ENCODE measurements around the gene TATDN2.

TATDN2 gene

DNA sequence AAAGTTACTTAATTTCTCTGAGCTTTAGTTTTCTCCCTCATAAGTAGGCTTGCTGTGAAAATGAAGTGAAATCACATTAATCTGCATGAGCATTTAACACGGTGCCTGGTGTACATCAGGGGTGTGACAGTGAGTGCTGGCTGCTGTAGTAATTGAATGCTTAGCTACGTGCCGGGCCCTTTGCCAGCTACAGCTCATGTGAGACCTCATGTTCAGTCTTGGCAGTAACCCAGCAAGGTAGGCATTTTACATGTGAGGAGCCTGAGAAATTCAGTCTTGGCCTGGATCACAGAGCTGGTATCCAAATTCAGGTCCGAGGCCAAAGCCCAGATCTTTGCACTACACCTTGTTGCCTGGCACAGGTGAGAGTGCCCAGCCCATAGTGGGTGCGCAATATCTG lies 35.4 kb downstream of the TATDN2 start:
- Histone ChIP-seq H3K36me3 (ENCODE audit: insufficient read depth, low read length) (peaks cover 37% of the 10 kb centered on the region), H3K4me3 (ENCODE audit: low read length) (no peak overlapping the region), H3K27me3 (ENCODE audit: insufficient read depth, low read length) (no peaks in the 10 kb centered on the region), H2AFZ (ENCODE audit: low read depth, low read length) (no peak overlapping the region), H3K9me3 (ENCODE audit: low read length) (no peaks in the 10 kb centered on the region), H3K4me1 (ENCODE audit: insufficient read depth, low read length) (peaks cover 6% of the 10 kb centered on the region)

DNA sequence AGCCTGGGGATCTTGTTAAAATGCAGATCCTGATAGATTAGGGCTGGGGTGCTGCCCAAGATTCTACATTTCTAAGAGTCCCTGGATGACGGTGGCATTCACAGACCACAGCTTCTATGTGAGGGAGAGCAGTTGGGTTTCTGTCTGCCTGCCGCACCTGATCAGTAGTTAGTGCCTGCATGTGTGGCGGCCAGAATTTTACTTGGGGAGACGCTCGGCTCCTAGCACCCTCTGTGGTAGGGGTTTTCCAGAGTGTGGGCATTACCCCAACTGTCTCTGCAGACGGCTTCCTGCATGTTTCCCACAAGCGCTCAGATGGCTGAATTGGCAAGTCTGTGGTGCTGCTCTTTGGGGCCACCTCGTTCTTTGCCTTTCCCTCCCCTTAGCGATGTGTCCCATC lies 36.2 kb downstream of the TATDN2 start:
- Histone ChIP-seq H2AFZ (ENCODE audit: low read depth, low read length) (no peak overlapping the region), H3K9me3 (ENCODE audit: low read length) (no peaks in the 10 kb centered on the region), H3K27me3 (ENCODE audit: insufficient read depth, low read length) (no peaks in the 10 kb centered on the region), H3K36me3 (ENCODE audit: insufficient read depth, low read length) (peaks cover 28% of the 10 kb centered on the region), H3K4me1 (ENCODE audit: insufficient read depth, low read length) (peaks cover 6% of the 10 kb centered on the region), H3K4me3 (ENCODE audit: low read length) (no peak overlapping the region)

DNA sequence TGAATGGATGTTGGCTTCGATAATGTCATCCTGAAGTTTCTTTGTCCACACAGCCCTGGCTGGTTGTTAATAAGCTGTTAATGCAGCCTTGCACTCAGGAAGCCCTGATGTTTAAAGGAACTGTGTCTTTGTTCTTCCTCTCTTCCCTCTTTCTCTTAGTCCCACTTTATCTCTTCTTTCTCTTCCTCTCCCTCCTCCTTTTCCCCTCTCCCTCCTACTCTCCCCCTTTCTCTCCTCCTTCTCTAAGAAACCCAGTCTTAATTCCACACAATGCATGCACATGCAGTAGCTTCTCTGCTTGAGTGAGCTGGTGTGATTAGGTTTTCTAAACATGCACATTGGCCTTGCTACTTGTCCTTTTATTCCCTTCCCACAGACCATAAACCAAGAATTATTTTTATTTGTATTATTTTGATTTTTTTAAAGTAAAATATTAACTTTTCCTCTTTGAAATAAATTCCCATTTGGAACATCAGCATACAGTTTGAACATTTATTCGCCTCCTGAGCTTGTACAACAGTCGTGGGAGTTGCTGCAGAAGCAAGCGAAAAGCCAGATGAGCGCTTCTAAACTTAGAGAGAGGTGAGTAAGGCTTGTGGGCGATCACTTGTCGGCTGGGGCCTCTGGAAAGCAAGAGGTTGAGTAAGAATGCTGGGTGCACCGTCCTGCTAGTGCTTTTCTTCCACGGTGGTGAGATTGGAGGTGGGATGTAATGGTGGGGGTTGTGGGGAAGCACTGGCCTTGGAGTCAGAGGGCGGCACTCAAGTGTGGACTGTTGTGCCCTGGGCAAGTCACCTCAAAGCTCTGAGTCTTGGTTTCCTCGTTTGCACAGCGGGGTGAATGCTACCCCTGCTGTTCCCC lies 37.2 kb downstream of the TATDN2 start:
- Histone ChIP-seq H3K36me3 (ENCODE audit: insufficient read depth, low read length) (peaks cover 18% of the 10 kb centered on the region), H3K27me3 (ENCODE audit: insufficient read depth, low read length) (no peaks in the 10 kb centered on the region), H3K4me3 (ENCODE audit: low read length) (no peak overlapping the region), H2AFZ (ENCODE audit: low read depth, low read length) (no peak overlapping the region), H3K9me3 (ENCODE audit: low read length) (no peaks in the 10 kb centered on the region), H3K4me1 (ENCODE audit: insufficient read depth, low read length) (peaks cover 6% of the 10 kb centered on the region)

DNA sequence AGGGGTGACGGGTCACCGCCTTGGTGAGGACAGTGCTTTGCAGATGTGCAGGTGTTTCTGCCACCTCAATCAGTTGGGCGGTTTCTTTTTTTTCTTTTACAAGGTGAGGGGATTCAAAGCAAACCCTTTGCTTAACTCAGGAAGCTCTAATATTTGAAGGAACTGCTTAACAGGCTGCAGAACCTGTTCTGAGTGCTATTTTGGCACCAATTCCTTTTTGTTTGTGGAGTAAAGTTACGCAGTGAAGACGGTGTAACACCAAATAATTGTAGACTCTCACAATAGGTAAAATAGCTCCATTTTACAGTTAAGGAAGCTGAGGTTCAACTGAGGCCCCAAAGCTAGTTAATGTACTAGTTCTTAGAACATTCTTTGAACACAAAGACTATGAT lies 37.9 kb downstream of the TATDN2 start:
- Histone ChIP-seq H3K4me3 (ENCODE audit: low read length) (no peak overlapping the region), H3K36me3 (ENCODE audit: insufficient read depth, low read length) (peaks cover 14% of the 10 kb centered on the region), H3K9me3 (ENCODE audit: low read length) (no peaks in the 10 kb centered on the region), H2AFZ (ENCODE audit: low read depth, low read length) (no peak overlapping the region), H3K4me1 (ENCODE audit: insufficient read depth, low read length) (peaks cover 6% of the 10 kb centered on the region), H3K27me3 (ENCODE audit: insufficient read depth, low read length) (no peaks in the 10 kb centered on the region)

DNA sequence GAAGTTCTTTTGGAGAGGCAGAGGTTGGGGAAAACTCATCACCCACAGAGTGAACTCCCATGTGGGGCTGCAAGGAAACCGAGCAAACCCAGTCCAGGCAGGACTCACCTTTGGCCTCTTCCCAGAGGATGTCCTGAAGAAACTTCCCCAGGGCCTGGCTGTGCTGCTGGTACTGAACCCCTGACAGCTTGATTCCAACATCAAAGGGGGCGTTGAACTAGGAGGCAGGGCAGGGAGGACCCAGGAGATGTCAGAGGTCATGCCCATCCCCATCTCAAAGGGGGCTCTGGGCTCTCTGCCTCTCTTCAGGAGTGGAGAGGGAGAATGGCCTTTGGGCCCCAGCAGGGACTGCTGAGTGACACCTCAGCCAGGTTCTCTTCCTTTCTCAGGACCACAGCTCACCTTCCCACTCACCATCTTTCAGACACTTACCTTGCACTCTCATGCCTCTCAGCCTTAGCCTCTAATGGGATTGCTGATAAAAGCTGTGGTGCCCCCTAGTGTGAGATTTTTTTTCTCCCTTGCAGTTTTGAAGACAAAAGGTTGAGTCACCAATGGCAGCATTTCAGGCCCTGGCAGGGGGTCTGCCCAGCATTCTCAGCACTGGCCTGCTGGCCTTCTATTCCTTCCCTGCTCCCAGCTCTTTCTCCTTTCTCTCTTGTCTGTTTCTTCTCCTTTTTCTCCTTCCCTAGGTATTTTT lies 38.5 kb downstream of the TATDN2 start:
- H3K36me3 ChIP-seq (ENCODE audit: insufficient read depth, low read length) = peaks cover 18% of the 10 kb centered on the region

DNA sequence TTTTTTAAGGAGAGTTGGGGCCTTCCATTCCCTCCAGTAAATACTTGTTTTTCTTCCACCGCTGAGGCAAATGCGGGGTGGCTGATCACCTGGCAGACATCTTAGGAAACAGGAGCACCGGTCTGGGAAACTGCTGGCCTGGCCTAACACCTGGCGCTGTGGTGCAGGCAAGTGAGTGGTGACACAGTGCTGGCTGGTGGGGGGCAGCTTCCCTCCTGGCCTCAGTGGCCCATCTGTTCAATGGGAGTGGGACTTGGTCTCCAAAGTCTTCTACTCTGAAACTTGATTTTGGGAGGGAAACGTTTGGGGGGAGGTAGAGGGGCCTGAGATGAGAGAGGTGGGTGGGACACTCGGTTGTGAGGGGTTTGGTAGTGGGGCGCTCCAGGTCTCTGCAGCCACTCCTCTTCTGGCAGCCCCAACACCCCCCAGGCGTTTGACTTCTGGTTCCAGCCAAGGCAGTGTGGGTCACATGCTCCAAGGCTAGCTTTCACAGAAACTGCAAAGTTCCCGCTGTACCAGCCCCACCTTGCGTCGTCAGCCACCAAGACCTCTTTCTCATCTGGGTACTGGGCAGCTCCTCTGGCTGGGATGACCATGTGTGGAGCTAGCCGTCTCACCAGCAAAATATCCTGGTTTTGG lies 39.8 kb downstream of the TATDN2 start:
- Histone ChIP-seq H3K36me3 (ENCODE audit: insufficient read depth, low read length) (peaks cover 18% of the 10 kb centered on the region), H3K4me1 (ENCODE audit: insufficient read depth, low read length) (peaks cover 6% of the 10 kb centered on the region), H2AFZ (ENCODE audit: low read depth, low read length) (no peak overlapping the region)

More for the DNA sequence above, 38.5 kb downstream of the TATDN2 start:
- Histone ChIP-seq H2AFZ (ENCODE audit: low read depth, low read length) (no peak overlapping the region), H3K4me1 (ENCODE audit: insufficient read depth, low read length) (peaks cover 6% of the 10 kb centered on the region), H3K9me3 (ENCODE audit: low read length) (no peaks in the 10 kb centered on the region), H3K27me3 (ENCODE audit: insufficient read depth, low read length) (no peaks in the 10 kb centered on the region), H3K4me3 (ENCODE audit: low read length) (no peak overlapping the region)

DNA sequence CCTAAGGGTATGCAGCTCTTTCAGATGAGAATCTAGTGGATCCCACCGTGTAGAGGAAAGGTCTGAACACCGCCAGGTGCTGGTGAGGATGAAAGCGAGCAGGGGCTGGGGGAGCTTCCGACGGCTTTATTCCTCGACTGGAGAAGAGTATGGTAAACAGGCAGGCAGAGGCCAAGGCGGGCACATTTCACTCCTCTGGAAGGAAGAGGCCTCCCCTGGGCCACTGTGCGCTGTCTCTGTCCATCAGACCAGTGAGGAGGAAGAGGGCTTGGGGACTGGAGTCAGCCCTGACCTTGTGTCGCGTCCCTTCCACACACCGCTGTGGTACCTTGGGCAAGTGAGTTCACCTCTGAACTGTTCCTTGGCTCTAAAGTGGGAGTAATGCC lies 40.3 kb downstream of the TATDN2 start:
- Histone ChIP-seq H3K36me3 (ENCODE audit: insufficient read depth, low read length) (peaks cover 16% of the 10 kb centered on the region), H3K4me1 (ENCODE audit: insufficient read depth, low read length) (peaks cover 6% of the 10 kb centered on the region), H3K4me3 (ENCODE audit: low read length) (no peak overlapping the region), H2AFZ (ENCODE audit: low read depth, low read length) (no peak overlapping the region), H3K27me3 (ENCODE audit: insufficient read depth, low read length) (no peaks in the 10 kb centered on the region), H3K9me3 (ENCODE audit: low read length) (no peaks in the 10 kb centered on the region)

More for the DNA sequence above, 39.8 kb downstream of the TATDN2 start:
- Histone ChIP-seq H3K27me3 (ENCODE audit: insufficient read depth, low read length) (no peaks in the 10 kb centered on the region), H3K4me3 (ENCODE audit: low read length) (no peak overlapping the region), H3K9me3 (ENCODE audit: low read length) (no peaks in the 10 kb centered on the region)

DNA sequence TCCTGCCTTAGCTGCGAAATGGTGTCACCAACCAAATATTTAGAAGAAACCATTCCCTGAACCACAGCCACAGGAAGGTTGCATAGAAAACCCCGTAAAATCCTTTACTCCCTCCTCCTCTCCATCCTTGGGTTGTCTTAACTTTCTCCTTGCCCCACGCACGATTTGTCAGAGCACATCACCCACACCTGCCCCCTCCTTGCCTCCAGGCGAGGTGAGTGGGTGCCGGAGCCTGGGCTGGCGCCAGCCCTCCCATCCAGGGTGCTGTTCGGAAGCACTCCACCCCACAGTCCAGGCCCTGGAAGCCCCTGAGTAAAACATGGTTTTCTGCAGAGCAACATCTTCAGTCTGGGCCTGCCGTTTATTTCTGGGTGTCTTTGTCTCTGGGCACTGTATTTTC lies 40.8 kb downstream of the TATDN2 start:
- H2AFZ ChIP-seq (ENCODE audit: low read depth, low read length) = no peak overlapping the region
- H3K4me3 ChIP-seq (ENCODE audit: low read length) = no peak overlapping the region
- no peaks in the 10 kb centered on the region for H3K9me3 ChIP-seq (ENCODE audit: low read length)
- H3K36me3 ChIP-seq (ENCODE audit: insufficient read depth, low read length) = peaks cover 18% of the 10 kb centered on the region
- H3K4me1 ChIP-seq (ENCODE audit: insufficient read depth, low read length) = peaks cover 6% of the 10 kb centered on the region
- H3K27me3 ChIP-seq (ENCODE audit: insufficient read depth, low read length) = no peaks in the 10 kb centered on the region

DNA sequence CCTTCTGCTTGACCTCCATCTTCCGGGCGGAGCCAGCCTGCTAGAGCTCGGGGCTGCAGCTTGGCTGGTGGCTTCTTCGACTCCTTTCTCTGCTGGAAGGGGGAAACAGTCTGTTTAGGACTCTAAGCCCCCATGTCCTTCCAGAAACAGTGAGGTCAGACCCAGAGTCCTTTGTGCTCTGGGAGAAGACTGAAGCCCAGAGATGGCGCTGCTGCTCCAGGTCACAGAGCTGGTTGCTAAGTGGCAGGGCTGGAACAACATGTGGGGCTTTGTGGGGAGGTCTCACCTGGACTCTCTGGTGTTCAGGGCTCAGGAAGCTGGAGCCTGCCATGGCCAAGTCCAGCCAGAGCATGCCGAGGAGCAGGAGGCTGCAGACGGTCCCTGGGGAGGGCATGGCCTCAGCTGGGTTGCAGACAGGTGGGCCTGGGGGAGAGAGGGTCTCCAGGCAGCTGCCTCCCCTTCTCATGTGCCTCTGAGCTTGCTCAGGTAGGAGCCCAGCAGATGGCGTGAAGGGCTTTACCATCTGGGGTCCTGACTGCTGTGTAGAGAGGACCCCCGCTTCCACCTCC lies 41.6 kb downstream of the TATDN2 start:
- Histone ChIP-seq H3K9me3 (ENCODE audit: low read length) (no peaks in the 10 kb centered on the region), H3K4me3 (ENCODE audit: low read length) (no peak overlapping the region), H3K27me3 (ENCODE audit: insufficient read depth, low read length) (no peaks in the 10 kb centered on the region), H3K36me3 (ENCODE audit: insufficient read depth, low read length) (peaks cover 18% of the 10 kb centered on the region), H3K4me1 (ENCODE audit: insufficient read depth, low read length) (peaks cover 6% of the 10 kb centered on the region), H2AFZ (ENCODE audit: low read depth, low read length) (no peak overlapping the region)

DNA sequence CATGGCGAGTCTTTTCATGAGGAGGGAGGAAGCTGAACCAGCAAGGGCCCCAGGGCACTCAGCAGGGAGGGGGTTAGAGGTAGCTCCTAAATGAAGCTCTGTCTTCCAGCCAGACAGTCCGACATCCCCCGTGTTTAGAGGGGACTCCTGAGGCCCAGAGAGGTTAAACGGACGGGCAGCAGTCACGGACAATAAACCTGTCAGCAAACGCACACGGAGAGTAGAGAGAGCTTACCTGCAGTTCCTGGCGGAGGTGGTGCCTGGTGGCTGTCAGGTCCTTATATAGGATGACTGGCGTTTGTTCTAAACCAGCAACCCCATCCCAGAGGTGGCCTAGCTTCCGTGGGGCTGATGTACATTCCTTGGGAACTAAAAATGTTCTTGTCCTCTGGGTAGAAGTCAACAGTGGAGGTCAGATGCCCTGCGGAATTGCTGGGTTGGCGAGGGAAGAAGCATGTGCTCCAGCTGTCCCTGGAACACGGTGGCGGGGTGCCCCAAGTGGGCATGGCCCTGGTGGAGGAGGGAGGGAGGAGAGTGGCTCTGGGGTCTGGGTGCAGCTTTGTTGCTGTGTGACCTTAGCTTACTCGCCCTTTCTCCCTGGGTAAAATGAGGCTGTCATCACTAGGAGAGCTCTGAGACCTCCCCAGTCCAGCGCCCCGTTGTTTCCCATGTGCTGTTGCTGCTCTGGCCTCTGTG lies 42.4 kb downstream of the TATDN2 start:
- no peak overlapping the region for H2AFZ ChIP-seq (ENCODE audit: low read depth, low read length)
- no peaks in the 10 kb centered on the region for H3K27me3 ChIP-seq (ENCODE audit: insufficient read depth, low read length)
- H3K36me3 ChIP-seq (ENCODE audit: insufficient read depth, low read length) = peaks cover 20% of the 10 kb centered on the region

DNA sequence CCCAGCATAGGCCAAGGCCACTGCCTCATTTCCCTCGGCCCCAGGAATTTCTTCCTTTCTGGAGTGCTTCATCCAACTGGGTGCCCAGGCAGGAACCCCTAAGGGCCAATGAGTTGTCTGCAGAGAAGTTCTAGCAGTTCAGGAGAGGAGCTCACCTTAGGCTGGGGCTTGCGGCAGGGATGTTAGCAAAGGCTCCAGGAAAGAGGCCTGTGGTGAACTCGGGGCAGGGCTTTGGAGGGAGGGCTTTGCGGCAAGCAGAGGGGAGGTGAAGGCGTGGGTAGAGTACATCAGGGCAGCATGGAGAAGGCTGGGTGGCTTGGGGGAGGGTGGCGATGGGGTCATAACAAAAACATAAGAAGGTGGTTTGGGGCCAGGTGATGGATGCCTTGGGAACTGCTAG lies 43.4 kb downstream of the TATDN2 start:
- H3K36me3 ChIP-seq (ENCODE audit: insufficient read depth, low read length) = peaks cover 20% of the 10 kb centered on the region
- peaks cover 3% of the 10 kb centered on the region for H3K4me1 ChIP-seq (ENCODE audit: insufficient read depth, low read length)
- H3K27me3 ChIP-seq (ENCODE audit: insufficient read depth, low read length) = no peaks in the 10 kb centered on the region
- H2AFZ ChIP-seq (ENCODE audit: low read depth, low read length) = no peak overlapping the region
- H3K9me3 ChIP-seq (ENCODE audit: low read length) = no peaks in the 10 kb centered on the region
- H3K4me3 ChIP-seq (ENCODE audit: low read length) = no peak overlapping the region

More for the DNA sequence above, 42.4 kb downstream of the TATDN2 start:
- H3K4me3 ChIP-seq (ENCODE audit: low read length) = no peak overlapping the region
- no peaks in the 10 kb centered on the region for H3K9me3 ChIP-seq (ENCODE audit: low read length)
- peaks cover 6% of the 10 kb centered on the region for H3K4me1 ChIP-seq (ENCODE audit: insufficient read depth, low read length)

DNA sequence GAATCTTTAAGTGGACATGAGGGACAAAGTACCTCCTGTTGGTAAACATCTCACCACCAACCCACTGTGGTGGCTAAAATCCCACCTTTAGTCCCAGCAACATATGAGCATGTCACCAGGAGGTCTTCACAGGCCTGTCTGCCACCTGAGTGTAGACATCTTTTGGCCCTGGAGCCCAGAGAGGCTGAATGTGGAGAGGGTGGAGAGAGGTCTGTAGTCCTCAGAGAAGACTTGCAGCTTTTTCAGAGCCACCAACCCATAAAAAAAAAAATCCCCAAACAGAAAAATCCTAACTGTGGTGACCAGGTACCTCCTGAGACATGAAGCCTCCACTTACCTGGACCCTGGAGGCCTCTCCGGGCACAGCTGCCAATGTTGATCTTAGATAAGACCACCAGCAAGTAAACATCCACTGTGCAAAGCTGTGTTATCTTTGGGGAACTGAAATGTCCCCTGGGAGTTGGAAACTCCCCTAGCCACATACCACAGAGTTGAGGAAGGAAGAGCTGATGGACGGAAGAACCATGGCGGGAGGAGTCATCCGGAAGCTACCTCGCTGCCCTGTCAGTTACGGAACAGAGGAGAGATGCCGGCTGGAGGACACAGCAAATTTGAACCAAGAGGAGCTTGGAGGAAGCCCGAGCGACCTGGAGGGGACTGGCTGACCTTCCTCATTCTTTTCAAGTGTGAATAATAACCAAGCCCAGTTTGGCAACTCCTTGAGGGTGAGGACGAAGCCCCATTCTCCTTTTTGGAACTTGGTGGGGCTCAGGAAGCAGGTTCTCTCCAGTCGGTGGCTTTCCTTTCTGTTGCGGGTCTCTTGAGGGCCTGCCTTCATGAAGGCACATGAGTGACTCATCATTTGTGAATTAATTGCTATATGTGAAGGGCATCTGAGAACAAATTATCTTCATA lies 44.5 kb downstream of the TATDN2 start, which contains the start of gene GHRL:
TSS of gene GHRL (minus strand) at position 443 of the 915 bp plus-strand sequence. CDS start 2,767 bp downstream, outside the sequence.
- H3K27me3 ChIP-seq (ENCODE audit: insufficient read depth, low read length) = no peaks in the 10 kb centered on the region
- H3K9me3 ChIP-seq (ENCODE audit: low read length) = no peaks in the 10 kb centered on the region
- H3K4me1 ChIP-seq (ENCODE audit: insufficient read depth, low read length) = no peaks in the 10 kb centered on the region
- peaks cover 20% of the 10 kb centered on the region for H3K36me3 ChIP-seq (ENCODE audit: insufficient read depth, low read length)
- H2AFZ ChIP-seq (ENCODE audit: low read depth, low read length) = no peak within 1 kb of the TSS
- H3K4me3 ChIP-seq (ENCODE audit: low read length) = no peak within 1 kb of the TSS
